ENCODE measurements around the gene KLK5.

- TF ChIP-seq POLR2AphosphoS5 (IDR thresholded peaks at IDR 0.05): no peak
- TF ChIP-seq, protein P1, sequence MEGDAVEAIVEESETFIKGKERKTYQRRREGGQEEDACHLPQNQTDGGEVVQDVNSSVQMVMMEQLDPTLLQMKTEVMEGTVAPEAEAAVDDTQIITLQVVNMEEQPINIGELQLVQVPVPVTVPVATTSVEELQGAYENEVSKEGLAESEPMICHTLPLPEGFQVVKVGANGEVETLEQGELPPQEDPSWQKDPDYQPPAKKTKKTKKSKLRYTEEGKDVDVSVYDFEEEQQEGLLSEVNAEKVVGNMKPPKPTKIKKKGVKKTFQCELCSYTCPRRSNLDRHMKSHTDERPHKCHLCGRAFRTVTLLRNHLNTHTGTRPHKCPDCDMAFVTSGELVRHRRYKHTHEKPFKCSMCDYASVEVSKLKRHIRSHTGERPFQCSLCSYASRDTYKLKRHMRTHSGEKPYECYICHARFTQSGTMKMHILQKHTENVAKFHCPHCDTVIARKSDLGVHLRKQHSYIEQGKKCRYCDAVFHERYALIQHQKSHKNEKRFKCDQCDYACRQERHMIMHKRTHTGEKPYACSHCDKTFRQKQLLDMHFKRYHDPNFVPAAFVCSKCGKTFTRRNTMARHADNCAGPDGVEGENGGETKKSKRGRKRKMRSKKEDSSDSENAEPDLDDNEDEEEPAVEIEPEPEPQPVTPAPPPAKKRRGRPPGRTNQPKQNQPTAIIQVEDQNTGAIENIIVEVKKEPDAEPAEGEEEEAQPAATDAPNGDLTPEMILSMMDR (IDR thresholded peaks at IDR 0.05; ENCODE audit: poor library complexity, severe bottlenecking): no peak
- TF ChIP-seq EP300 (conservative IDR thresholded peaks at IDR 0.05; ENCODE audit: poor library complexity, severe bottlenecking): no peak
- no peak for TF ChIP-seq TAF1 (IDR thresholded peaks at IDR 0.05; ENCODE audit: low read depth)
- TF ChIP-seq EZH2 (IDR thresholded peaks at IDR 0.05; ENCODE audit: borderline replicate concordance, insufficient read depth, low read length, poor library complexity, severe bottlenecking): no peak
These were observed 54.8 kb downstream of the KLK5 start for GRCh38 chr19:50898018-50898417.

Measured in neural cell (in vitro differentiated cells).